Body of pancreas (tissue), 4 donors: Measurements from ENCODE around the gene CCDC127. TPM values are rescaled to one million over a fixed set of nuclear protein-coding genes. Genes with fewer than 3 reads are reported as not detected.

Experiments used
- ATAC-seq: fragments of 150-250 bp; one replicate; pipeline ENCODE4 v1.9.1; 2016
- DNase-seq, 4 donors: peaks; one replicate each; pipeline ENCODE4 v3.0.0-alpha.2; 2019
- H3K27ac ChIP-seq, 4 donors: fragments of 200-600 bp; sonication (generic); 1 replicate in 3 of 4; 2 replicates in 1 of 4; pipeline versions ENCODE4 v1.5.1 to v1.6.1; 2016 to 2019; ENCODE audit warnings: mild to moderate bottlenecking in 1 of 4, mixed read lengths in 1 of 4, moderate library complexity in 1 of 4
- H3K27me3 ChIP-seq, 2 donors: fragments of 200-600 bp; sonication (generic); one replicate each; pipeline ENCODE4 v1.6.0; 2016; ENCODE audit warnings: mild to moderate bottlenecking in 1 of 2
- H3K36me3 ChIP-seq, 2 donors: fragments of 200-600 bp; sonication (generic); replicated peaks in 1 of 2; 2 replicates each; pipeline ENCODE4 v1.5.1; 2016; ENCODE audit warnings: low read depth in 2 of 2; ENCODE audit not compliant: insufficient read depth in 1 of 2
- H3K4me1 ChIP-seq: fragments of 200-600 bp; sonication (generic); one replicate; pipeline ENCODE4 v1.6.0; 2016
- H3K4me3 ChIP-seq, 2 donors: fragments of 200-600 bp; sonication (generic); 1 replicate in 1 of 2; 2 replicates in 1 of 2; pipeline ENCODE4 v1.5.1; 2016 to 2019
- H3K9me3 ChIP-seq, 3 donors: fragments of 200-600 bp; sonication (generic); 1 replicate in 2 of 3; 2 replicates in 1 of 3; pipeline ENCODE4 v1.5.1; 2016
- CTCF ChIP-seq, 7 experiments: fragments of 450-650 bp in 4 of 7; fragments of 200-600 bp in 3 of 7; sonication (generic) in 3 of 7; IDR thresholded peaks; one replicate each; pipeline ENCODE4 v1.5.1; 2016 to 2019; ENCODE audit warnings: antibody characterized with exemption in 7 of 7
- POLR2A ChIP-seq, 3 donors: fragments of 450-650 bp; IDR thresholded peaks; one replicate each; pipeline ENCODE4 v1.6.1; 2016; ENCODE audit warnings: antibody characterized with exemption in 3 of 3, mild to moderate bottlenecking in 2 of 3
- WGBS, 2 donors: methylation state at CpG; one replicate each; pipeline ENCODE4 v1.1.5; 2017; 5-methylcytosine and 5-hydroxymethylcytosine counted together
- intact Hi-C: fragments of 100-400 bp; cut with DNase I; formaldehyde crosslinking; loops from one replicate; pipeline ENCODE4 v1.15.1; 2023
- total RNA-seq, 2 donors: library from RNA; depleted of rRNA; stranded (reverse); fragments of >200 nt; gene quantifications; one replicate each; pipeline ENCODE4 v1.1.0, GENCODE V29; 2016

CCDC127 gene
- total RNA-seq, 2 donors from 2014 or later, result 3.9 to 4.0 TPM

- WGBS, 2 donors, result 77% methylated on average over 5 to 13 of the region's 13 CpGs
- Histone ChIP-seq H3K36me3 (no peaks in the 10 kb centered on the region), H3K27me3 (no peaks in the 10 kb centered on the region), H3K4me1 (peaks cover 24% of the 10 kb centered on the region), H3K27ac (no peak overlapping the region), H3K4me3 (no peak overlapping the region), H3K9me3 (no peaks in the 10 kb centered on the region)
- intact Hi-C loops, result no loop called here
- TF ChIP-seq POLR2A (IDR thresholded peaks at IDR 0.05) (no peak), CTCF (IDR thresholded peaks at IDR 0.05) (no peak)
- no peak for DNase-seq
- no peak for ATAC-seq
These were observed 30.9 kb downstream of the CCDC127 start for GRCh38 chr5:187042-187431.

DNA sequence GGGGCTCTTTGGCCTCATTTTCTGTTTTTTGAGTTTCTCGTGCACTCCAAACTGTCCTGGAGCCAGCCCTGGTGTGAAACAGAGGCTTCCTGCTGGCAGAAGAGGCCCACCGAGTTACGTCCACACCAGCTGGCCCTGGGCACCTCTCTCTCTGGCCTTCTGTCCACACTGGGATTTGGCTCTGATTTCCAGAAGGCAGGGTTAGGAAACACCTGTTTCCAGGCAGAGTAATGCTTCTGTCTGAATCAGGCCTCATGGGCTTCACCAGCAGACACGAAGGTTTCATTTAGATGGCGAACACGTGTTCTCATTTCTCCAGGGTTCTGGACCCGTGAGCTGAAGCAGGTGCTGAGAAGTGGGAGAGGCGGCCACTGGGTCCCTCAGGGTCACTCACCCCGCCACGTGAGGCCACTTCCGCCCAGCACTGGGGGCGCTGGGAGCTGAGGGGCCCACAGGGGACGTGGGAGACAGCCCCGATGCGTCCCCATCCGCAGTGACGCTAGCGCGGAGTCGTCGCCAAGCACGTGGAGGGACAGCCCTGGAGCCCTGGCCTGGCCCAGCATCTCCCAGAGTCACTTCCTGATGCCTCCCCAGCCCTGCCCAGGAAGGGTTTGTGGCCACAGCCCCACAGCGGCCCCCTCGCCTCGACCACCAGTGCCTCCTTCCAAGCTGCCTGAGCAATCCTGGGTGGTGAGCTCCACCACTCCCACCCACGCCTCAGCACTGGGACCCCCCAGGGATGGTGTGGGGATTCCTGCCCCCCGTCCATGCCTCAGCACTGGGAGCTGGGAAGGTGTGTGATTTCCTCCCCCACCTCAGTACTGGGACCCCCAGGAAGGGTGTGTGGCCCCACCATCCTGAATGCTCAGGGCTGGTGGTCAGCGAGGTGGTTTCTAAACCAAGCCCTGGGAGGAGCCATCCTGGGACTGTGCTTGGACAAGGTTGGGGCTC, 31.6 kb downstream of the CCDC127 start:
- Histone ChIP-seq H3K27ac (no peak overlapping the region), H3K36me3 (no peaks in the 10 kb centered on the region), H3K4me1 (peaks cover 17% of the 10 kb centered on the region), H3K4me3 (no peak overlapping the region), H3K9me3 (no peaks in the 10 kb centered on the region), H3K27me3 (no peaks in the 10 kb centered on the region)
- TF ChIP-seq CTCF (IDR thresholded peaks at IDR 0.05) (no peak), POLR2A (IDR thresholded peaks at IDR 0.05) (no peak)
- 78 to 82% methylated on average over 9 to 25 of the region's 28 CpGs for WGBS, 2 donors
- intact Hi-C loops, result no loop called here
- ATAC-seq (no peak), DNase-seq (no peak)

GRCh38 chr5:185095-186070, 32.6 kb downstream of the CCDC127 start:
- H3K27me3 ChIP-seq, result no peaks in the 10 kb centered on the region
- TF ChIP-seq CTCF (IDR thresholded peaks at IDR 0.05) (no peak), POLR2A (IDR thresholded peaks at IDR 0.05) (no peak)
- peaks cover 9% of the 10 kb centered on the region for H3K4me1 ChIP-seq
- no peak overlapping the region for H3K27ac ChIP-seq
- no peak overlapping the region for H3K4me3 ChIP-seq
- H3K9me3 ChIP-seq, result no peaks in the 10 kb centered on the region
- intact Hi-C loops, result no loop called here
- ATAC-seq (no peak), DNase-seq (no peak)
- WGBS, 2 donors, result 72 to 78% methylated on average over 9 to 19 of the region's 21 CpGs
- no peaks in the 10 kb centered on the region for H3K36me3 ChIP-seq

- ATAC-seq (no peak), DNase-seq (no peak)
- H3K9me3 ChIP-seq, result no peaks in the 10 kb centered on the region
- intact Hi-C loops, result no loop called here
- no peak overlapping the region for H3K27ac ChIP-seq
- H3K27me3 ChIP-seq, result no peaks in the 10 kb centered on the region
- no peak overlapping the region for H3K4me3 ChIP-seq
- no peaks in the 10 kb centered on the region for H3K36me3 ChIP-seq
- TF ChIP-seq CTCF (IDR thresholded peaks at IDR 0.05) (no peak), POLR2A (IDR thresholded peaks at IDR 0.05) (no peak)
- WGBS, 2 donors, result 74 to 77% methylated on average over 7 of the region's 7 CpGs
- peaks cover 9% of the 10 kb centered on the region for H3K4me1 ChIP-seq
These were observed 33.5 kb downstream of the CCDC127 start for GRCh38 chr5:184471-184870.
